Type B pancreatic cell (in vitro differentiated cells): Measurements from ENCODE around the gene C3orf80. TPM values are rescaled to one million over a fixed set of nuclear protein-coding genes. Genes with fewer than 3 reads are reported as not detected.
A peak's percentile ranks its signal among the peaks of the same experiment; 100 is the strongest.
"Not testable (repeated sequence)": the region's sequence is repeated elsewhere in the genome, so short reads cannot be mapped to it uniquely, and the experiment has no call there.

Source experiments
- DNase-seq: peaks from one replicate; pipeline ENCODE4 v3.0.0; 2021; ENCODE audit warnings: mixed read lengths; ENCODE audit not compliant: unreplicated experiment; ENCODE audit errors: extremely low spot score
- H3K27ac Mint-ChIP-seq: 2 replicates; pipeline ENCODE4 v1.8.0; 2021; ENCODE audit warnings: mild to moderate bottlenecking, mixed read lengths
- H3K27me3 Mint-ChIP-seq: 2 replicates; pipeline ENCODE4 v1.8.0; 2021; ENCODE audit warnings: mixed read lengths
- H3K36me3 Mint-ChIP-seq: 2 replicates; pipeline ENCODE4 v1.8.0; 2021; ENCODE audit warnings: mixed read lengths
- H3K4me1 Mint-ChIP-seq: one replicate; pipeline ENCODE4 v1.8.0; 2021; ENCODE audit warnings: mixed read lengths; ENCODE audit not compliant: unreplicated experiment
- H3K4me3 Mint-ChIP-seq: 2 replicates; pipeline ENCODE4 v1.8.0; 2021; ENCODE audit warnings: mild to moderate bottlenecking, mixed read lengths
- H3K9me3 Mint-ChIP-seq: 2 replicates; pipeline ENCODE4 v1.8.0; 2021; ENCODE audit warnings: mixed read lengths
- CTCF ChIP-seq: fragments of 200-600 bp; sonication (generic); conservative IDR thresholded peaks from 2 replicates; pipeline ENCODE4 v1.5.0; 2021; ENCODE audit warnings: antibody characterized with exemption, mild to moderate bottlenecking
- total RNA-seq: library from RNA; stranded (reverse); gene quantifications from 2 replicates; pipeline ENCODE4 v1.2.1, GENCODE V29; 2021; ENCODE audit warnings: low replicate concordance

Gene C3orf80
- total RNA-seq, 1 donor from 2014 or later = 2.6 TPM

DNA sequence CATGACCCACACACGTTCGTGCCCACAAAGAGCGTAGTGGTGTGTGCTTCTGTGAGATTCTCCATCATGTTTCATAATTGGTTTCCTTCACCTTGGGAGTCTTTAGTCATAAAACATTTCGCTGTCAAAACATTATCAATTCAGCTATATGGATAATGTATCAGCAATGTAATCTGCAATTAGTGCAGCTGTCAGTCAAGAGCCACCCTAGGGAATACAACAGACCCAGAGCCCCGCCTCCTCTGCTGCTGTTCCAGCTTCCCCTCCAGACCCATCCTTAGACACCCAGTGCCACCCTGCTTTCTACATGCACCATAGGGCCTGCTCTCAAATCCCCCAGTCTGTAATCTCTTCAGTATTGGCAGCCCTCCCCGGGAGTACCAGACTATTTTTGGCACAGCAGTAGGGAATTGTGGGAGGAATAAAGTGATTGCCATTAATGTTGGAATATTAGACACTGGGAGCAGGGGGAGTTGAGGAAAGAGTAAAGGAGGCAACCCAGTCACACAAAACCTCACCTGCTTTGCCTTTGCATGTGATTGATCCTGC is 31.5 kb upstream of the C3orf80 start:
- H3K36me3 Mint-ChIP-seq = no peaks in the 10 kb centered on the region
- TF ChIP-seq CTCF = no peak
- no peak overlapping the region for H3K4me3 Mint-ChIP-seq
- H3K27me3 Mint-ChIP-seq = no peaks in the 10 kb centered on the region
- peak; percentile 29 for DNase-seq
- H3K4me1 Mint-ChIP-seq = no peaks in the 10 kb centered on the region
- no peak overlapping the region for H3K27ac Mint-ChIP-seq
- no peaks in the 10 kb centered on the region for H3K9me3 Mint-ChIP-seq

DNA sequence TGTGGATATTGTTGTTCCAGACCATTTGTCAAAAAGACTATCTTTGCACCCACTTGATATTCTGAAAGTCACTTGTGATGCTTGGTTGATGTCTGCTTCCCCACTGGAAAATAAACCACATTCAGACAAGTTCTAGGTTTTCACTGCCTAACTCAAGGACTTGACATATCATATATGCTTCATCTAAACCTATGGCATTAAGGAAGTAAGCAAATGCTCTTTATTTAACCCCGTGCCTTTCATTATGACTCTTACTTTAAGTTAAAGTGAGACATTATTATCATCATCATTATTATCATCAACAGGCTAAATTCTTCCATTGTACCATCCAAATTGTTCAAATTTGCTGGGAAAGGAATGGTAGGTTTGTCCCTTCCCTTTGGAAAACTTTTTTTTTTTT is 30.8 kb upstream of the C3orf80 start:
- H3K4me1 Mint-ChIP-seq = no peaks in the 10 kb centered on the region
- no peaks in the 10 kb centered on the region for H3K9me3 Mint-ChIP-seq
- H3K27ac Mint-ChIP-seq = no peak overlapping the region

GRCh38 chr3:160195106-160195505 is 30.1 kb upstream of the C3orf80 start:
- peak; percentile 20 for DNase-seq
- Mint-ChIP-seq H3K4me1 (no peaks in the 10 kb centered on the region), H3K27ac (no peak overlapping the region), H3K9me3 (no peaks in the 10 kb centered on the region), H3K36me3 (no peaks in the 10 kb centered on the region), H3K27me3 (no peaks in the 10 kb centered on the region), H3K4me3 (no peak overlapping the region)
- no peak for TF ChIP-seq CTCF

More for the DNA sequence above, 30.8 kb upstream of the C3orf80 start:
- DNase-seq = no peak
- Mint-ChIP-seq H3K27me3 (no peaks in the 10 kb centered on the region), H3K4me3 (no peak overlapping the region), H3K36me3 (no peaks in the 10 kb centered on the region)
- TF ChIP-seq CTCF = no peak

- Mint-ChIP-seq H3K27me3 (no peaks in the 10 kb centered on the region), H3K36me3 (no peaks in the 10 kb centered on the region), H3K4me3 (no peak overlapping the region), H3K27ac (no peak overlapping the region), H3K9me3 (no peaks in the 10 kb centered on the region), H3K4me1 (no peaks in the 10 kb centered on the region)
- no peak for TF ChIP-seq CTCF
- DNase-seq = peak; percentile 34
These were observed 28.6 kb upstream of the C3orf80 start for GRCh38 chr3:160196511-160197104.

GRCh38 chr3:160199108-160199507 is 26.1 kb upstream of the C3orf80 start:
- no peak for TF ChIP-seq CTCF
- H3K4me1 Mint-ChIP-seq = no peaks in the 10 kb centered on the region
- H3K36me3 Mint-ChIP-seq = no peaks in the 10 kb centered on the region
- DNase-seq = no peak
- no peak overlapping the region for H3K4me3 Mint-ChIP-seq
- H3K27me3 Mint-ChIP-seq = peaks cover 3% of the 10 kb centered on the region
- no peak overlapping the region for H3K27ac Mint-ChIP-seq
- no peaks in the 10 kb centered on the region for H3K9me3 Mint-ChIP-seq

- no peaks in the 10 kb centered on the region for H3K9me3 Mint-ChIP-seq
These were observed 24.9 kb upstream of the C3orf80 start for GRCh38 chr3:160200353-160200752.

GRCh38 chr3:160204396-160205011 is 20.7 kb upstream of the C3orf80 start:
- H3K27ac Mint-ChIP-seq, H3K4me3 Mint-ChIP-seq, H3K36me3 Mint-ChIP-seq, H3K27me3 Mint-ChIP-seq, H3K9me3 Mint-ChIP-seq, DNase-seq, H3K4me1 Mint-ChIP-seq: not testable (repeated sequence)

More at GRCh38 chr3:160200353-160200752, 24.9 kb upstream of the C3orf80 start:
- H3K4me1 Mint-ChIP-seq = no peaks in the 10 kb centered on the region
- TF ChIP-seq CTCF = no peak
- H3K27ac Mint-ChIP-seq = no peak overlapping the region
- H3K4me3 Mint-ChIP-seq = no peak overlapping the region
- peaks cover 3% of the 10 kb centered on the region for H3K27me3 Mint-ChIP-seq
- no peak for DNase-seq
- H3K36me3 Mint-ChIP-seq = no peaks in the 10 kb centered on the region
